Umbilical cord (tissue), 2 donors: ENCODE measurements around the gene STRIP2. TPM values are rescaled to one million over a fixed set of nuclear protein-coding genes. Genes with fewer than 3 reads are reported as not detected.
A peak's percentile ranks its signal among the peaks of the same experiment; 100 is the strongest.
"Not testable (repeated sequence)": the region's sequence is repeated elsewhere in the genome, so short reads cannot be mapped to it uniquely, and the experiment has no call there.

ENCODE experiments used
- DNase-seq: peaks from one replicate; pipeline ENCODE4 v3.0.0-alpha.2; 2015; ENCODE audit warnings: low spot score
- total RNA-seq: library from RNA; depleted of rRNA; stranded (reverse); fragments of >200 nt; gene quantifications from one replicate; pipeline ENCODE4 v1.2.3, GENCODE V29; 2014; ENCODE audit warnings: low replicate concordance; ENCODE audit not compliant: insufficient read depth

The STRIP2 gene
- total RNA-seq, 1 donor from 2014 or later = 0.96 TPM

- no peak for DNase-seq
Measured at GRCh38 chr7:129422727-129423126, 11.5 kb upstream of the STRIP2 start.

GRCh38 chr7:129423700-129424410 lies 10.4 kb upstream of the STRIP2 start:
- peak; percentile 16 for DNase-seq

- no peak for DNase-seq
Measured at GRCh38 chr7:129426482-129426881, 7.8 kb upstream of the STRIP2 start.

- DNase-seq = no peak
Measured at GRCh38 chr7:129427526-129428045, 6.6 kb upstream of the STRIP2 start.

GRCh38 chr7:129431911-129432643 lies 2.2 kb upstream of the STRIP2 start:
- DNase-seq = no peak

- DNase-seq = peak; percentile 3
Measured at GRCh38 chr7:129434675-129435318, 565 bp downstream of the STRIP2 start.

GRCh38 chr7:129435414-129435829 lies 1.2 kb downstream of the STRIP2 start:
- no peak for DNase-seq

- DNase-seq = no peak
Measured at GRCh38 chr7:129436335-129436923, 2.2 kb downstream of the STRIP2 start.

- DNase-seq = no peak
Measured at GRCh38 chr7:129437190-129437589, 3.0 kb downstream of the STRIP2 start.

- no peak for DNase-seq
Measured at GRCh38 chr7:129438281-129438838, 4.1 kb downstream of the STRIP2 start.

- no peak for DNase-seq
Measured at GRCh38 chr7:129438839-129439651, 4.8 kb downstream of the STRIP2 start.

GRCh38 chr7:129439963-129440625 lies 5.9 kb downstream of the STRIP2 start:
- no peak for DNase-seq

- no peak for DNase-seq
Measured at GRCh38 chr7:129443612-129444011, 9.4 kb downstream of the STRIP2 start.

GRCh38 chr7:129444776-129445175 lies 10.5 kb downstream of the STRIP2 start:
- DNase-seq = not testable (repeated sequence)

GRCh38 chr7:129446925-129447324 lies 12.7 kb downstream of the STRIP2 start:
- DNase-seq = not testable (repeated sequence)

- DNase-seq = not testable (repeated sequence)
Measured at GRCh38 chr7:129447445-129447844, 13.2 kb downstream of the STRIP2 start.

GRCh38 chr7:129448608-129449007 lies 14.4 kb downstream of the STRIP2 start:
- DNase-seq = not testable (repeated sequence)

GRCh38 chr7:129450295-129450694 lies 16.1 kb downstream of the STRIP2 start:
- no peak for DNase-seq

- DNase-seq = no peak
Measured at GRCh38 chr7:129452589-129453231, 18.5 kb downstream of the STRIP2 start.
